OCI-LY3 (cell line): ENCODE data around the gene JARID2.

ENCODE experiments used
- H2AFZ ChIP-seq: fragments of 200-600, 300-600 bp; shearing (Covaris generic); 2 replicates; pipeline ENCODE4 v1.6.0; 2014; ENCODE audit warnings: antibody characterized with exemption, low read depth, low read length
- H3K27ac ChIP-seq: fragments of 200-600, 300-600 bp; sonication (generic); 2 replicates; pipeline ENCODE4 v1.5.1; 2014; ENCODE audit warnings: mild to moderate bottlenecking, low read length, moderate library complexity, mixed read lengths
- H3K27me3 ChIP-seq: fragments of 200-600, 300-600 bp; sonication (generic); 2 replicates; pipeline ENCODE4 v1.6.1; 2014; ENCODE audit warnings: low read depth, low read length, mixed read lengths
- H3K36me3 ChIP-seq: fragments of 200-600, 300-600 bp; sonication (generic); replicated peaks from 2 replicates; pipeline ENCODE3; 2014; ENCODE audit warnings: low read depth, low read length, mixed read lengths
- H3K4me1 ChIP-seq: fragments of 300-600, 200-600 bp; sonication (generic); 2 replicates; pipeline ENCODE4 v1.6.1; 2014; ENCODE audit warnings: low read length, mixed read lengths
- H3K4me2 ChIP-seq: fragments of 200-600, 300-600 bp; sonication (generic); 2 replicates; pipeline ENCODE4 v1.6.1; 2014; ENCODE audit warnings: low read length, mixed read lengths
- H3K4me3 ChIP-seq: fragments of 300-600, 200-600 bp; sonication (generic); 2 replicates; pipeline ENCODE4 v1.5.1; 2014; ENCODE audit warnings: antibody characterized with exemption, mild to moderate bottlenecking, low read length, moderate library complexity
- H3K79me2 ChIP-seq: fragments of 300-600, 200-600 bp; shearing (Covaris generic); 2 replicates; pipeline ENCODE4 v1.6.1; 2014; ENCODE audit warnings: mild to moderate bottlenecking, low read length, mixed read lengths
- H3K9ac ChIP-seq: fragments of 300-600, 200-600 bp; shearing (Covaris generic); 2 replicates; pipeline ENCODE4 v1.6.0; 2014; ENCODE audit warnings: mild to moderate bottlenecking, low read length, moderate library complexity
- H3K9me3 ChIP-seq: fragments of 200-600, 300-600 bp; shearing (Covaris generic); 2 replicates; pipeline ENCODE4 v1.6.1; 2014; ENCODE audit warnings: low read length, mixed read lengths; ENCODE audit not compliant: insufficient read depth
- H4K20me1 ChIP-seq: fragments of 200-600, 300-600 bp; sonication (generic); 2 replicates; pipeline ENCODE4 v1.6.1; 2016; ENCODE audit warnings: low read length, mixed read lengths; ENCODE audit not compliant: insufficient read depth
- CTCF ChIP-seq: fragments of 200-600, 300-600 bp; sonication (generic); IDR thresholded peaks from 2 replicates; pipeline ENCODE4 v1.5.1; 2014; ENCODE audit warnings: antibody characterized with exemption, low read length, low read depth
- EZH2phosphoT487 ChIP-seq: fragments of 200-600 bp; shearing (Covaris generic); IDR thresholded peaks from 2 replicates; pipeline ENCODE4 v1.6.1; 2018; ENCODE audit warnings: antibody characterized with exemption, mixed run types, low read depth

JARID2 gene

GRCh38 chr6:15344831-15345230 is 99.0 kb downstream of the JARID2 start:
- H2AFZ ChIP-seq = no peak overlapping the region
- no peak overlapping the region for H3K4me3 ChIP-seq
- peaks cover 89% of the 10 kb centered on the region for H3K79me2 ChIP-seq
- no peaks in the 10 kb centered on the region for H3K9me3 ChIP-seq
- H3K4me2 ChIP-seq = no peak overlapping the region
- H3K27me3 ChIP-seq = no peaks in the 10 kb centered on the region
- H3K27ac ChIP-seq = no peak overlapping the region
- H3K36me3 ChIP-seq = no peaks in the 10 kb centered on the region
- no peak for TF ChIP-seq CTCF
- no peak for TF ChIP-seq EZH2phosphoT487
- no peak overlapping the region for H3K9ac ChIP-seq
- H3K4me1 ChIP-seq = peaks cover 18% of the 10 kb centered on the region
- peaks cover 73% of the 10 kb centered on the region for H4K20me1 ChIP-seq

- H3K79me2 ChIP-seq = peaks cover 85% of the 10 kb centered on the region
- H3K4me3 ChIP-seq = no peak overlapping the region
- no peak overlapping the region for H3K9ac ChIP-seq
- no peaks in the 10 kb centered on the region for H3K9me3 ChIP-seq
- H3K4me2 ChIP-seq = no peak overlapping the region
- peaks cover 62% of the 10 kb centered on the region for H4K20me1 ChIP-seq
- no peak overlapping the region for H2AFZ ChIP-seq
- TF ChIP-seq EZH2phosphoT487 = no peak
- TF ChIP-seq CTCF = no peak
- no peaks in the 10 kb centered on the region for H3K36me3 ChIP-seq
- peaks cover 5% of the 10 kb centered on the region for H3K4me1 ChIP-seq
- no peaks in the 10 kb centered on the region for H3K27me3 ChIP-seq
- H3K27ac ChIP-seq = no peak overlapping the region
Measured at GRCh38 chr6:15346315-15346714, 100.4 kb downstream of the JARID2 start.

GRCh38 chr6:15348528-15348927 is 102.7 kb downstream of the JARID2 start:
- H3K79me2 ChIP-seq = peaks cover 84% of the 10 kb centered on the region
- H3K9ac ChIP-seq = no peak overlapping the region
- no peak overlapping the region for H3K4me3 ChIP-seq
- H3K4me1 ChIP-seq = peaks cover 5% of the 10 kb centered on the region
- no peaks in the 10 kb centered on the region for H3K27me3 ChIP-seq
- no peak overlapping the region for H3K27ac ChIP-seq
- H3K36me3 ChIP-seq = no peaks in the 10 kb centered on the region
- no peak overlapping the region for H2AFZ ChIP-seq
- H3K4me2 ChIP-seq = no peak overlapping the region
- no peak for TF ChIP-seq EZH2phosphoT487
- no peak for TF ChIP-seq CTCF
- H3K9me3 ChIP-seq = no peaks in the 10 kb centered on the region
- H4K20me1 ChIP-seq = peaks cover 64% of the 10 kb centered on the region

- peaks cover under 1% of the 10 kb centered on the region; the same call in 1 of the 2 replicates for H3K4me1 ChIP-seq
Measured at GRCh38 chr6:15349379-15349778, 103.5 kb downstream of the JARID2 start.

More at GRCh38 chr6:15349379-15349778, 103.5 kb downstream of the JARID2 start:
- TF ChIP-seq CTCF = no peak
- no peak for TF ChIP-seq EZH2phosphoT487
- H3K27ac ChIP-seq = no peak overlapping the region
- H3K79me2 ChIP-seq = peaks cover 83% of the 10 kb centered on the region
- no peak overlapping the region for H2AFZ ChIP-seq
- H3K4me2 ChIP-seq = no peak overlapping the region
- H3K27me3 ChIP-seq = no peaks in the 10 kb centered on the region
- no peak overlapping the region for H3K4me3 ChIP-seq
- peaks cover 65% of the 10 kb centered on the region for H4K20me1 ChIP-seq
- H3K36me3 ChIP-seq = no peaks in the 10 kb centered on the region
- no peaks in the 10 kb centered on the region for H3K9me3 ChIP-seq
- no peak overlapping the region for H3K9ac ChIP-seq
